Mesendoderm (in vitro differentiated cells): ENCODE results near the gene LCLAT1.
"Not testable (repeated sequence)": the region's sequence is repeated elsewhere in the genome, so short reads cannot be mapped to it uniquely, and the experiment has no call there.

Source experiments
- DNase-seq: peaks from one replicate; pipeline ENCODE4 v3.0.0; 2013
- H2AK5ac ChIP-seq: 2 replicates; pipeline ENCODE4 v1.6.1; 2013; ENCODE audit warnings: low read length, inconsistent platforms
- H2BK120ac ChIP-seq: 2 replicates; pipeline ENCODE4 v1.6.1; 2013; ENCODE audit warnings: low read depth, mild to moderate bottlenecking, low read length, moderate library complexity, mixed read lengths
- H2BK15ac ChIP-seq: replicated peaks from 2 replicates; pipeline ENCODE4 v1.6.1; 2013; ENCODE audit warnings: low read depth, mild to moderate bottlenecking, moderate library complexity
- H2BK5ac ChIP-seq: 2 replicates; pipeline ENCODE4 v1.6.1; 2013; ENCODE audit warnings: low read length, inconsistent platforms
- H3K18ac ChIP-seq: 2 replicates; pipeline ENCODE4 v1.6.1; 2013; ENCODE audit warnings: mild to moderate bottlenecking, low read length, mixed read lengths
- H3K23ac ChIP-seq: one replicate; pipeline ENCODE4 v1.6.1; 2013; ENCODE audit warnings: low read length
- H3K27ac ChIP-seq: 2 replicates; pipeline ENCODE4 v1.5.1; 2013; ENCODE audit warnings: low read depth, mild to moderate bottlenecking, inconsistent platforms, low read length, moderate library complexity
- H3K27me3 ChIP-seq: 2 replicates; pipeline ENCODE4 v1.6.1; 2013; ENCODE audit warnings: low read length, control low read depth, mild to moderate bottlenecking, inconsistent platforms; ENCODE audit not compliant: insufficient read depth, poor library complexity
- H3K36me3 ChIP-seq: 2 replicates; pipeline ENCODE4 v1.6.1; 2013; ENCODE audit warnings: low read length, inconsistent platforms; ENCODE audit not compliant: control insufficient read depth, insufficient read depth
- H3K4ac ChIP-seq: one replicate; pipeline ENCODE4 v1.6.1; 2013; ENCODE audit warnings: low read depth, mild to moderate bottlenecking, low read length, moderate library complexity
- H3K4me1 ChIP-seq: 2 replicates; pipeline ENCODE4 v1.6.1; 2013; ENCODE audit warnings: low read depth, low read length, inconsistent platforms; ENCODE audit not compliant: control insufficient read depth
- H3K4me2 ChIP-seq: 2 replicates; pipeline ENCODE4 v1.6.1; 2013; ENCODE audit warnings: low read length
- H3K4me3 ChIP-seq: 2 replicates; pipeline ENCODE4 v1.5.1; 2013; ENCODE audit warnings: mild to moderate bottlenecking, low read length
- H3K56ac ChIP-seq: one replicate; pipeline ENCODE4 v1.6.1; 2013; ENCODE audit warnings: low read length
- H3K79me1 ChIP-seq: 2 replicates; pipeline ENCODE4 v1.6.1; 2013; ENCODE audit warnings: low read length, inconsistent platforms
- H3K79me2 ChIP-seq: 2 replicates; pipeline ENCODE4 v1.6.1; 2013; ENCODE audit warnings: mild to moderate bottlenecking, low read length; ENCODE audit not compliant: control insufficient read depth, insufficient read depth
- H3K9ac ChIP-seq: 2 replicates; pipeline ENCODE4 v1.6.1; 2013; ENCODE audit warnings: low read length, inconsistent platforms
- H4K5ac ChIP-seq: one replicate; pipeline ENCODE4 v1.6.1; 2013; ENCODE audit warnings: low read length
- H4K8ac ChIP-seq: one replicate; pipeline ENCODE4 v1.6.1; 2013; ENCODE audit warnings: low read depth, mild to moderate bottlenecking, control low read depth, low read length, moderate library complexity
- WGBS: extraction: QIAGEN DNeasy Blood & Tissue Kit; methylation state at CpG from one replicate; pipeline ENCODE4 v1.1.7; 2013; ENCODE audit warnings: low lambda C conversion rate, missing lambda C conversion rate; ENCODE audit not compliant: insufficient coverage; ENCODE audit errors: extremely low coverage; 5-methylcytosine and 5-hydroxymethylcytosine counted together

The LCLAT1 gene

GRCh38 chr2:30614227-30614626, 167.2 kb downstream of the LCLAT1 start:
- not testable (repeated sequence) for H3K27me3 ChIP-seq, H3K18ac ChIP-seq, H3K79me1 ChIP-seq, H3K4me1 ChIP-seq, DNase-seq, H3K23ac ChIP-seq, H3K4ac ChIP-seq, H2BK15ac ChIP-seq, H3K79me2 ChIP-seq, H3K36me3 ChIP-seq, H4K8ac ChIP-seq, H3K4me3 ChIP-seq, H3K4me2 ChIP-seq, H3K9ac ChIP-seq
- Histone ChIP-seq H2BK5ac (peak overlapping the region; percentile 89), H3K56ac (peak overlapping the region; percentile 58), H3K27ac (peak overlapping the region; percentile 52), H2AK5ac (peak overlapping the region; percentile 83), H4K5ac (peak overlapping the region; percentile 77), H2BK120ac (peak overlapping the region; percentile 67)
- WGBS = no CpG with 5 or more reads among the region's 4 CpGs

- H4K5ac ChIP-seq = no peak overlapping the region
- H3K79me1 ChIP-seq = no peaks in the 10 kb centered on the region
Observed at GRCh38 chr2:30615926-30616325, 168.9 kb downstream of the LCLAT1 start.

GRCh38 chr2:30620102-30620501, 173.1 kb downstream of the LCLAT1 start:
- H3K79me2 ChIP-seq = no peaks in the 10 kb centered on the region
- no peak overlapping the region for H3K4me2 ChIP-seq
- H3K4me3 ChIP-seq = no peak overlapping the region
- no peak overlapping the region for H4K5ac ChIP-seq
- H3K4me1 ChIP-seq = no peaks in the 10 kb centered on the region
- no CpG with 5 or more reads among the region's 1 CpG for WGBS
- no peaks in the 10 kb centered on the region for H3K27me3 ChIP-seq
- H3K36me3 ChIP-seq = no peaks in the 10 kb centered on the region
- H3K4ac ChIP-seq = no peak overlapping the region
- no peak overlapping the region for H4K8ac ChIP-seq
- H2BK15ac ChIP-seq = no peak overlapping the region
- H3K23ac ChIP-seq = no peak overlapping the region
- no peak overlapping the region for H3K18ac ChIP-seq
- H3K56ac ChIP-seq = no peak overlapping the region
- H3K9ac ChIP-seq = no peak overlapping the region
- H2AK5ac ChIP-seq = no peak overlapping the region
- no peak overlapping the region for H2BK5ac ChIP-seq
- no peaks in the 10 kb centered on the region for H3K79me1 ChIP-seq
- H3K27ac ChIP-seq = no peak overlapping the region
- DNase-seq = no peak
- H2BK120ac ChIP-seq = no peak overlapping the region

More at GRCh38 chr2:30615926-30616325, 168.9 kb downstream of the LCLAT1 start:
- no peak for DNase-seq
- Histone ChIP-seq H2BK120ac (no peak overlapping the region), H4K8ac (no peak overlapping the region), H2BK15ac (no peak overlapping the region), H3K4ac (no peak overlapping the region), H3K4me1 (peaks cover 8% of the 10 kb centered on the region), H3K4me2 (no peak overlapping the region), H3K18ac (peak overlapping the region; percentile 30), H3K9ac (no peak overlapping the region), H3K79me2 (no peaks in the 10 kb centered on the region), H3K23ac (no peak overlapping the region), H3K27ac (no peak overlapping the region), H2AK5ac (no peak overlapping the region), H3K4me3 (no peak overlapping the region), H3K56ac (no peak overlapping the region), H3K36me3 (no peaks in the 10 kb centered on the region), H3K27me3 (no peaks in the 10 kb centered on the region), H2BK5ac (no peak overlapping the region)
- 100% methylated on average over 1 of the region's 1 CpG for WGBS

- no peak overlapping the region for H3K9ac ChIP-seq
- no peak overlapping the region for H3K4me3 ChIP-seq
Observed at GRCh38 chr2:30621836-30622235, 174.8 kb downstream of the LCLAT1 start.

GRCh38 chr2:30622452-30622851, 175.4 kb downstream of the LCLAT1 start:
- no peak overlapping the region for H2BK15ac ChIP-seq
- no peak overlapping the region for H3K56ac ChIP-seq
- no peak overlapping the region for H2BK5ac ChIP-seq
- H3K4ac ChIP-seq = no peak overlapping the region
- no peaks in the 10 kb centered on the region for H3K79me1 ChIP-seq
- no peak overlapping the region for H3K4me2 ChIP-seq
- no peak overlapping the region for H3K9ac ChIP-seq
- no peak overlapping the region for H3K4me3 ChIP-seq
- H3K79me2 ChIP-seq = no peaks in the 10 kb centered on the region
- H2BK120ac ChIP-seq = no peak overlapping the region
- H4K8ac ChIP-seq = no peak overlapping the region
- H3K36me3 ChIP-seq = no peaks in the 10 kb centered on the region
- no peak for DNase-seq
- H4K5ac ChIP-seq = no peak overlapping the region
- no peaks in the 10 kb centered on the region for H3K4me1 ChIP-seq
- no peak overlapping the region for H3K18ac ChIP-seq
- no peak overlapping the region for H3K27ac ChIP-seq
- no peaks in the 10 kb centered on the region for H3K27me3 ChIP-seq
- no peak overlapping the region for H2AK5ac ChIP-seq
- no peak overlapping the region for H3K23ac ChIP-seq
- WGBS = no CpG with 5 or more reads among the region's 4 CpGs

More at GRCh38 chr2:30621836-30622235, 174.8 kb downstream of the LCLAT1 start:
- no peaks in the 10 kb centered on the region for H3K36me3 ChIP-seq
- no peak overlapping the region for H3K23ac ChIP-seq
- no peaks in the 10 kb centered on the region for H3K4me1 ChIP-seq
- no peak overlapping the region for H3K56ac ChIP-seq
- H3K4me2 ChIP-seq = no peak overlapping the region
- H3K79me2 ChIP-seq = no peaks in the 10 kb centered on the region
- no peak overlapping the region for H3K18ac ChIP-seq
- no peak overlapping the region for H2AK5ac ChIP-seq
- H4K8ac ChIP-seq = no peak overlapping the region
- no peak for DNase-seq
- no peaks in the 10 kb centered on the region for H3K27me3 ChIP-seq
- H3K4ac ChIP-seq = no peak overlapping the region
- WGBS = no CpG with 5 or more reads among the region's 5 CpGs
- no peak overlapping the region for H4K5ac ChIP-seq
- no peak overlapping the region for H2BK120ac ChIP-seq
- H3K79me1 ChIP-seq = no peaks in the 10 kb centered on the region
- H2BK5ac ChIP-seq = no peak overlapping the region
- H3K27ac ChIP-seq = no peak overlapping the region
- H2BK15ac ChIP-seq = no peak overlapping the region

- H3K79me1 ChIP-seq = no peaks in the 10 kb centered on the region
- H2AK5ac ChIP-seq = no peak overlapping the region
- no peak overlapping the region for H3K23ac ChIP-seq
- H4K5ac ChIP-seq = no peak overlapping the region
- no peak overlapping the region for H3K4ac ChIP-seq
- H3K27me3 ChIP-seq = no peaks in the 10 kb centered on the region
- H3K18ac ChIP-seq = no peak overlapping the region
- H3K4me2 ChIP-seq = no peak overlapping the region
- H2BK5ac ChIP-seq = no peak overlapping the region
- no peak overlapping the region for H3K56ac ChIP-seq
- H2BK15ac ChIP-seq = no peak overlapping the region
- no peak overlapping the region for H4K8ac ChIP-seq
- H3K36me3 ChIP-seq = no peaks in the 10 kb centered on the region
- H2BK120ac ChIP-seq = no peak overlapping the region
- H3K9ac ChIP-seq = no peak overlapping the region
- H3K4me3 ChIP-seq = no peak overlapping the region
- no peaks in the 10 kb centered on the region for H3K79me2 ChIP-seq
- no peak for DNase-seq
- no peaks in the 10 kb centered on the region for H3K4me1 ChIP-seq
- H3K27ac ChIP-seq = no peak overlapping the region
Observed at GRCh38 chr2:30625276-30625675, 178.2 kb downstream of the LCLAT1 start.
